ACC112 (cell line): ENCODE results near the gene CORIN.

Experiments used
- H2AFZ ChIP-seq: fragments of 200-600 bp; sonication (generic); one replicate; pipeline ENCODE4 v1.6.0; 2017; ENCODE audit warnings: antibody characterized with exemption, low read length; ENCODE audit not compliant: unreplicated experiment
- H3K27ac ChIP-seq: fragments of 200-600 bp; sonication (generic); 2 replicates; pipeline ENCODE4 v1.5.1; 2014; ENCODE audit warnings: low read depth, mild to moderate bottlenecking, antibody characterized with exemption, low read length, moderate library complexity
- H3K27me3 ChIP-seq: fragments of 200-600 bp; sonication (generic); 2 replicates; pipeline ENCODE4 v1.6.1; 2014; ENCODE audit warnings: mild to moderate bottlenecking, antibody characterized with exemption, low read length, moderate library complexity, mixed read lengths; ENCODE audit not compliant: insufficient read depth
- H3K36me3 ChIP-seq: fragments of 200-600 bp; sonication (generic); 2 replicates; pipeline ENCODE4 v1.6.1; 2016; ENCODE audit warnings: mild to moderate bottlenecking, antibody characterized with exemption, low read length, moderate library complexity, mixed read lengths; ENCODE audit not compliant: insufficient read depth
- H3K4me1 ChIP-seq: fragments of 200-600 bp; sonication (generic); one replicate; pipeline ENCODE4 v1.6.1; 2016; ENCODE audit warnings: low read length, mixed read lengths; ENCODE audit not compliant: insufficient read depth, unreplicated experiment, control insufficient read depth
- H3K4me3 ChIP-seq: fragments of 200-600 bp; sonication (generic); 2 replicates; pipeline ENCODE4 v1.5.1; 2014; ENCODE audit warnings: mild to moderate bottlenecking, low read depth, low read length
- H3K79me2 ChIP-seq: fragments of 200-600 bp; sonication (generic); one replicate; pipeline ENCODE4 v1.6.0; 2016; ENCODE audit warnings: low read length; ENCODE audit not compliant: control insufficient read depth, unreplicated experiment, insufficient read depth

CORIN gene

GRCh38 chr4:47664051-47664826 lies 173.6 kb downstream of the CORIN start:
- H3K27me3 ChIP-seq: no peaks in the 10 kb centered on the region; the same call in none of the 2 replicates
- no peak overlapping the region for H3K4me3 ChIP-seq
- H3K79me2 ChIP-seq: no peaks in the 10 kb centered on the region
- no peak overlapping the region for H2AFZ ChIP-seq
- H3K36me3 ChIP-seq: no peaks in the 10 kb centered on the region
- H3K4me1 ChIP-seq: no peaks in the 10 kb centered on the region
- no peak overlapping the region for H3K27ac ChIP-seq

- Histone ChIP-seq H3K36me3 (no peaks in the 10 kb centered on the region), H3K27me3 (peaks cover 4% of the 10 kb centered on the region), H2AFZ (no peak overlapping the region), H3K79me2 (no peaks in the 10 kb centered on the region), H3K4me3 (no peak overlapping the region), H3K4me1 (no peaks in the 10 kb centered on the region), H3K27ac (no peak overlapping the region)
Observed at GRCh38 chr4:47662975-47663374, 174.9 kb downstream of the CORIN start.

- H3K27me3 ChIP-seq: peaks cover 4% of the 10 kb centered on the region
Observed at GRCh38 chr4:47661741-47662140, 176.1 kb downstream of the CORIN start.

GRCh38 chr4:47659342-47659741 lies 178.5 kb downstream of the CORIN start:
- H3K36me3 ChIP-seq: no peaks in the 10 kb centered on the region
- no peaks in the 10 kb centered on the region for H3K79me2 ChIP-seq
- H2AFZ ChIP-seq: no peak overlapping the region
- no peaks in the 10 kb centered on the region for H3K4me1 ChIP-seq
- H3K27ac ChIP-seq: no peak overlapping the region
- H3K27me3 ChIP-seq: peaks cover 4% of the 10 kb centered on the region; the same call in 1 of the 2 replicates
- H3K4me3 ChIP-seq: no peak overlapping the region

More at GRCh38 chr4:47661741-47662140, 176.1 kb downstream of the CORIN start:
- no peak overlapping the region for H3K4me3 ChIP-seq
- H2AFZ ChIP-seq: no peak overlapping the region
- no peaks in the 10 kb centered on the region for H3K79me2 ChIP-seq
- H3K36me3 ChIP-seq: no peaks in the 10 kb centered on the region
- H3K27ac ChIP-seq: no peak overlapping the region
- H3K4me1 ChIP-seq: no peaks in the 10 kb centered on the region

GRCh38 chr4:47654972-47655693 lies 182.7 kb downstream of the CORIN start:
- no peak overlapping the region for H3K27ac ChIP-seq
- H3K4me1 ChIP-seq: peaks cover 8% of the 10 kb centered on the region
- peaks cover 9% of the 10 kb centered on the region; the same call in 1 of the 2 replicates for H3K27me3 ChIP-seq
- H3K36me3 ChIP-seq: no peaks in the 10 kb centered on the region
- no peaks in the 10 kb centered on the region for H3K79me2 ChIP-seq
- no peak overlapping the region for H2AFZ ChIP-seq
- H3K4me3 ChIP-seq: no peak overlapping the region

GRCh38 chr4:47652092-47652491 lies 185.8 kb downstream of the CORIN start:
- H3K4me1 ChIP-seq: peaks cover 8% of the 10 kb centered on the region
- no peaks in the 10 kb centered on the region for H3K79me2 ChIP-seq
- no peaks in the 10 kb centered on the region for H3K36me3 ChIP-seq
- no peak overlapping the region for H3K27ac ChIP-seq
- peaks cover 13% of the 10 kb centered on the region; the same call in 1 of the 2 replicates for H3K27me3 ChIP-seq
- no peak overlapping the region for H2AFZ ChIP-seq
- H3K4me3 ChIP-seq: no peak overlapping the region

- Histone ChIP-seq H2AFZ (no peak overlapping the region), H3K79me2 (no peaks in the 10 kb centered on the region), H3K27me3 (peaks cover 13% of the 10 kb centered on the region; the same call in 1 of the 2 replicates), H3K4me1 (peaks cover 8% of the 10 kb centered on the region), H3K27ac (no peak overlapping the region), H3K36me3 (no peaks in the 10 kb centered on the region), H3K4me3 (no peak overlapping the region)
Observed at GRCh38 chr4:47651231-47651630, 186.6 kb downstream of the CORIN start.

GRCh38 chr4:47650584-47651130 lies 187.2 kb downstream of the CORIN start:
- H3K4me1 ChIP-seq: peaks cover 8% of the 10 kb centered on the region

GRCh38 chr4:47647544-47647943 lies 190.3 kb downstream of the CORIN start:
- no peak overlapping the region for H2AFZ ChIP-seq
- H3K4me1 ChIP-seq: peaks cover 8% of the 10 kb centered on the region
- H3K4me3 ChIP-seq: no peak overlapping the region
- peaks cover 13% of the 10 kb centered on the region; the same call in 1 of the 2 replicates for H3K27me3 ChIP-seq
- no peak overlapping the region for H3K27ac ChIP-seq
- no peaks in the 10 kb centered on the region for H3K36me3 ChIP-seq
- H3K79me2 ChIP-seq: no peaks in the 10 kb centered on the region

More at GRCh38 chr4:47650584-47651130, 187.2 kb downstream of the CORIN start:
- H3K79me2 ChIP-seq: no peaks in the 10 kb centered on the region
- no peak overlapping the region for H3K4me3 ChIP-seq
- no peaks in the 10 kb centered on the region for H3K36me3 ChIP-seq
- H3K27ac ChIP-seq: no peak overlapping the region
- no peak overlapping the region for H2AFZ ChIP-seq
- peaks cover 13% of the 10 kb centered on the region; the same call in 1 of the 2 replicates for H3K27me3 ChIP-seq

GRCh38 chr4:47647029-47647428 lies 190.8 kb downstream of the CORIN start:
- Histone ChIP-seq H2AFZ (no peak overlapping the region), H3K4me3 (no peak overlapping the region), H3K36me3 (no peaks in the 10 kb centered on the region), H3K79me2 (no peaks in the 10 kb centered on the region), H3K27ac (no peak overlapping the region), H3K4me1 (peaks cover 8% of the 10 kb centered on the region), H3K27me3 (peaks cover 13% of the 10 kb centered on the region; the same call in 1 of the 2 replicates)
